ENCODE data around the gene PTPRT. TPM values are rescaled to one million over a fixed set of nuclear protein-coding genes. Genes with fewer than 3 reads are reported as not detected.

PTPRT gene
- total and polyA plus RNA-seq, 2 of the 4 experiments (the other 2 are of a cell fraction), result not detected

DNA sequence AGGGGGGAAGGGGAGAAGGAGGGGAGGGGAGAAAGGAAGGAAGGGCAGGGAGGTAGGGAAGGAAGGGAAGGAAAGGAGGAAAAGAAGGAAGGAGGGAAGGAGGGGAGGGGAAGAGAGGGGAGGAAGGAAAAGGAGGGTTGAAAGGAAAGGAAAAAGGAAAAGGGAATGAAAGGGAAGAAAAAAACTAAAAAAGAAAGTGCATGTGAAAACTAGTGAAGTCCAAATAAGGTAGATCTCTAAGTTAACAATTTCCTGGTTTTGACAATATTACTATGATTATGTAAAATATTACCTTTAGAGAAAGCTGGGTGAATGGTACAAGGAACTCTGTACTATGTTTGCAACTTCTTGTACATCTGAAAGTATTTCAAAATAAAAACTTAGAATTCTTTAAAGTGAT lies 132.4 kb downstream of the PTPRT start:
- H3K9ac ChIP-seq (ENCODE audit: low read depth, low read length), result no peak overlapping the region
- no peak overlapping the region for H2BK5ac ChIP-seq (ENCODE audit: low read depth, low read length, poor library complexity, severe bottlenecking)
- no peak overlapping the region for H3K18ac ChIP-seq (ENCODE audit: low read depth, low read length)
- no peak overlapping the region for H4K91ac ChIP-seq (ENCODE audit: insufficient read depth, low read depth, low read length)
- no peak overlapping the region for H4K8ac ChIP-seq (ENCODE audit: low read depth in 2 of 2, low read length in 2 of 2)
- TF ChIP-seq MXI1 (IDR thresholded peaks at IDR 0.05; ENCODE audit: borderline replicate concordance, low read depth, low read length), result no peak
- no peak for TF ChIP-seq FOS (IDR thresholded peaks at IDR 0.05; ENCODE audit: low read depth, low read length)
- no peak for TF ChIP-seq CTCF (conservative IDR thresholded peaks at IDR 0.05; ENCODE audit: low read depth, low read length)
- no peak for TF ChIP-seq USF2 (IDR thresholded peaks at IDR 0.05; ENCODE audit: low read depth, low read length)
- TF ChIP-seq POLR2A (IDR thresholded peaks at IDR 0.05; ENCODE audit: low read depth, low read length), result no peak
- no peak for TF ChIP-seq SMC3 (IDR thresholded peaks at IDR 0.05; ENCODE audit: low read depth, low read length)
- no peak for TF ChIP-seq MAZ (IDR thresholded peaks at IDR 0.05; ENCODE audit: borderline replicate concordance, low read depth, low read length)
- no peak for TF ChIP-seq MAFK (IDR thresholded peaks at IDR 0.05; ENCODE audit: low read depth, low read length)
- no peak for TF ChIP-seq NFE2L2 (IDR thresholded peaks at IDR 0.05; ENCODE audit: low read depth, low read length)
- no peak for TF ChIP-seq RCOR1 (IDR thresholded peaks at IDR 0.05; ENCODE audit: insufficient replicate concordance, low read length)
- no peak for TF ChIP-seq BHLHE40 (IDR thresholded peaks at IDR 0.05; ENCODE audit: low read depth, low read length)
- TF ChIP-seq CEBPB (IDR thresholded peaks at IDR 0.05; ENCODE audit: low read depth, low read length), result no peak
- no peak for TF ChIP-seq RFX5 (IDR thresholded peaks at IDR 0.05; ENCODE audit: low read depth, low read length)
- no peak for TF ChIP-seq CHD1 (IDR thresholded peaks at IDR 0.05; ENCODE audit: low read depth, low read length)
- TF ChIP-seq ELK1 (IDR thresholded peaks at IDR 0.05; ENCODE audit: borderline replicate concordance, low read depth, low read length), result no peak
- no peak for TF ChIP-seq RAD21 (IDR thresholded peaks at IDR 0.05; ENCODE audit: low read length)
- dilution Hi-C loops (cut with HindIII; ENCODE audit: low sequenced_read_pairs, unreplicated experiment), result no loop called here
- no peak overlapping the region for H2AK9ac ChIP-seq (replicated peaks; ENCODE audit: low read depth, low read length, poor library complexity)
- no peak overlapping the region for H2BK120ac ChIP-seq (ENCODE audit: low read depth, low read length)
- no peaks in the 10 kb centered on the region for H3K4me1 ChIP-seq (ENCODE audit: control insufficient read depth, insufficient read depth, low read length)
- no peak overlapping the region for H2BK20ac ChIP-seq (ENCODE audit: low read depth, low read length)
- ATAC-seq (ENCODE audit: low read depth) (no peak), DNase-seq (no peak)
- no peaks in the 10 kb centered on the region for H3K36me3 ChIP-seq (ENCODE audit: control insufficient read depth, insufficient read depth, low read length)
- H2BK15ac ChIP-seq (ENCODE audit: low read depth, low read length), result no peak overlapping the region
- no peaks in the 10 kb centered on the region for H3K9me1 ChIP-seq (ENCODE audit: insufficient read depth, low read length)
- no peaks in the 10 kb centered on the region for H3K27me3 ChIP-seq (ENCODE audit: control insufficient read depth, insufficient read depth, low read length)
- H3K23ac ChIP-seq (ENCODE audit: low read depth, low read length), result no peak overlapping the region
- H2AFZ ChIP-seq (replicated peaks; ENCODE audit: low read length, poor library complexity), result no peak overlapping the region
- BruUV-seq (replicated peaks), result no TSS peak
- H2AK5ac ChIP-seq (ENCODE audit: low read depth, low read length), result no peak overlapping the region
- in situ Hi-C loops (cut with MboI; ENCODE audit: low sequenced_read_pairs), result no loop called here
- ChIA-PET POLR2A (ENCODE audit: unreplicated experiment) (no interaction called here), CTCF (no interaction called here)
- intact Hi-C loops (cut with micrococcal nuclease), result no loop called here
- no peak overlapping the region for H3K27ac ChIP-seq (ENCODE audit: insufficient read depth, low read length)
- H3K4ac ChIP-seq (ENCODE audit: low read depth, low read length), result no peak overlapping the region
- no peak overlapping the region for H3K14ac ChIP-seq (replicated peaks; ENCODE audit: low read depth, low read length)
- H3K4me2 ChIP-seq (ENCODE audit: low read depth, low read length), result no peak overlapping the region
- H3K9me3 ChIP-seq (ENCODE audit: control insufficient read depth, insufficient read depth, low read length), result peaks cover 20% of the 10 kb centered on the region
- no peaks in the 10 kb centered on the region for H4K20me1 ChIP-seq (ENCODE audit: insufficient read depth, low read length)
- no peaks in the 10 kb centered on the region for H3K79me1 ChIP-seq (ENCODE audit: low read depth in 1 of 2, low read length in 2 of 2)
- no peak overlapping the region for H4K5ac ChIP-seq (ENCODE audit: low read depth, low read length)
- H3K4me3 ChIP-seq (ENCODE audit: insufficient read depth, low read depth, low read length), result no peak overlapping the region
- H3K56ac ChIP-seq (ENCODE audit: extremely low read depth, insufficient read depth, low read length), result no peak overlapping the region

Measured in IMR-90 (cell line).